Activated CD8-positive, alpha-beta memory T cell treated with anti-CD3 and anti-CD28 coated beads, Interleukin-2, amount 50 U/mL, for 24 hours (primary cell): ENCODE data around the gene RNF215.

Source experiments
- DNase-seq: peaks from one replicate; pipeline ENCODE4 v3.0.0-alpha.2; 2020; ENCODE audit errors: extremely low read depth

RNF215 gene

GRCh38 chr22:30332994-30333706 lies 54.1 kb downstream of the RNF215 start:
- DNase-seq = no peak

GRCh38 chr22:30332551-30332950 lies 54.7 kb downstream of the RNF215 start:
- no peak for DNase-seq
